GM23338 (cell line): ENCODE results near the gene VIL1. TPM values are rescaled to one million over a fixed set of nuclear protein-coding genes. Genes with fewer than 3 reads are reported as not detected.

Source experiments
- ATAC-seq: fragments of 200-7000 bp; cut with Tn5 transposase; 3 replicates; pipeline ENCODE4 v1.9.1; 2020
- DNase-seq: peaks from one replicate; pipeline ENCODE4 v3.0.0-alpha.2; 2015; ENCODE audit warnings: low spot score
- H2AFZ ChIP-seq: fragments of 200-600 bp; sonication (generic); 2 replicates; pipeline ENCODE4 v1.8.0; 2016; ENCODE audit warnings: antibody characterized with exemption, mild to moderate bottlenecking, moderate library complexity
- H3F3A ChIP-seq: fragments of 200-600 bp; sonication (generic); replicated peaks from 2 replicates; pipeline ENCODE4 v1.8.0; 2017; ENCODE audit warnings: antibody characterized with exemption, mixed run types, low read depth
- H3K27ac ChIP-seq: fragments of 200-600 bp; sonication (generic); 2 replicates; pipeline ENCODE4 v1.6.1; 2016; ENCODE audit warnings: low read depth
- H3K27me3 ChIP-seq: fragments of 200-600 bp; sonication (generic); 2 replicates; pipeline ENCODE4 v1.8.0; 2016; ENCODE audit warnings: mild to moderate bottlenecking, mixed run types, moderate library complexity; ENCODE audit not compliant: insufficient read depth
- H3K36me3 ChIP-seq: fragments of 200-600 bp; sonication (generic); 2 replicates; pipeline ENCODE4 v1.8.0; 2016; ENCODE audit warnings: mild to moderate bottlenecking; ENCODE audit not compliant: insufficient read depth
- H3K4me1 ChIP-seq: fragments of 200-600 bp; sonication (generic); 2 replicates; pipeline ENCODE4 v1.8.0; 2016; ENCODE audit warnings: mild to moderate bottlenecking, moderate library complexity; ENCODE audit not compliant: insufficient read depth
- H3K4me2 ChIP-seq: fragments of 200-600 bp; sonication (generic); 2 replicates; pipeline ENCODE4 v1.7.1; 2017; ENCODE audit warnings: mixed run types
- H3K4me3 ChIP-seq: fragments of 200-600 bp; sonication (generic); 2 replicates; pipeline ENCODE4 v1.6.1; 2016; ENCODE audit warnings: mixed run types
- H3K79me2 ChIP-seq: fragments of 200-600 bp; sonication (generic); replicated peaks from 2 replicates; pipeline ENCODE4 v1.8.0; 2017; ENCODE audit warnings: mild to moderate bottlenecking; ENCODE audit not compliant: insufficient read depth
- H3K9me2 ChIP-seq: fragments of 200-600 bp; sonication (generic); 2 replicates; pipeline ENCODE4 v1.8.0; 2017; ENCODE audit not compliant: insufficient read depth
- H4K20me1 ChIP-seq: fragments of 200-600 bp; sonication (generic); replicated peaks from 2 replicates; pipeline ENCODE4 v1.8.0; 2017; ENCODE audit warnings: mild to moderate bottlenecking; ENCODE audit not compliant: insufficient read depth
- H3K27ac Mint-ChIP-seq: 2 replicates; pipeline ENCODE4 v1.8.0; 2020; ENCODE audit warnings: inconsistent platforms, mild to moderate bottlenecking, moderate library complexity, mixed read lengths
- H3K27me3 Mint-ChIP-seq: 3 replicates; pipeline ENCODE4 v1.8.0; 2022; ENCODE audit warnings: low read depth, mild to moderate bottlenecking, moderate library complexity, mixed read lengths, inconsistent platforms; ENCODE audit not compliant: insufficient read depth, poor library complexity
- H3K36me3 Mint-ChIP-seq: 3 replicates; pipeline ENCODE4 v1.8.0; 2021; ENCODE audit warnings: low read depth, mild to moderate bottlenecking, inconsistent platforms, moderate library complexity, mixed read lengths
- H3K4me1 Mint-ChIP-seq: 3 replicates; pipeline ENCODE4 v1.8.0; 2020; ENCODE audit warnings: mild to moderate bottlenecking, inconsistent platforms, mixed read lengths
- H3K4me3 Mint-ChIP-seq: 3 replicates; pipeline ENCODE4 v1.8.0; 2021; ENCODE audit warnings: moderate library complexity, mild to moderate bottlenecking, inconsistent platforms, mixed read lengths
- H3K9me3 Mint-ChIP-seq: 3 replicates; pipeline ENCODE4 v1.8.0; 2020; ENCODE audit warnings: moderate library complexity, mild to moderate bottlenecking, inconsistent platforms, mixed read lengths
- CREB1 ChIP-seq: fragments of 250-450 bp; sonication (Bioruptor Pico); IDR thresholded peaks from 2 replicates; pipeline ENCODE4 v1.5.0; 2020; ENCODE audit warnings: low read depth, mild to moderate bottlenecking, moderate library complexity
- CTCF ChIP-seq, 2 experiments: fragments of 200-600 bp in 1 of 2; sonication (generic) in 1 of 2; conservative IDR thresholded peaks; 2 replicates each; pipeline versions ENCODE4 v1.5.1 to v1.6.1; 2016 to 2017; ENCODE audit warnings: antibody characterized with exemption in 2 of 2, low read depth in 2 of 2, mild to moderate bottlenecking in 2 of 2, moderate library complexity in 1 of 2
- EZH2 ChIP-seq: fragments of 200-600 bp; sonication (generic); IDR thresholded peaks from one replicate; pipeline ENCODE4 v1.8.0; 2017; ENCODE audit warnings: antibody characterized with exemption, mild to moderate bottlenecking, low read depth; ENCODE audit not compliant: unreplicated experiment
- JUNB ChIP-seq: IDR thresholded peaks from one replicate; pipeline ENCODE4 v1.6.1; 2016; ENCODE audit warnings: antibody characterized with exemption; ENCODE audit not compliant: unreplicated experiment
- NANOG ChIP-seq: IDR thresholded peaks from 2 replicates; pipeline ENCODE4 v1.6.1; 2016; ENCODE audit warnings: antibody characterized with exemption, borderline replicate concordance
- REST ChIP-seq: IDR thresholded peaks from one replicate; pipeline ENCODE4 v1.6.1; 2018; ENCODE audit warnings: antibody characterized with exemption; ENCODE audit not compliant: unreplicated experiment
- ZNF114 ChIP-seq: fragments of 250-450 bp; sonication (Bioruptor Pico); IDR thresholded peaks from 2 replicates; pipeline ENCODE4 v1.5.0; 2020; ENCODE audit warnings: mild to moderate bottlenecking, moderate library complexity
- ZNF331 ChIP-seq: fragments of 250-450 bp; sonication (Bioruptor Pico); IDR thresholded peaks from 2 replicates; pipeline ENCODE4 v1.5.0; 2020; ENCODE audit warnings: low read depth, mild to moderate bottlenecking, moderate library complexity
- polyA plus RNA-seq: library from polyadenylated mRNA; unstranded; fragments of >200 nt; fragmentation: Nextera tagmentation; extraction: Ambion mirVana; gene quantifications from 2 replicates; pipeline ENCODE4 v1.2.1, GENCODE V29; 2016
- total RNA-seq: library from RNA; depleted of rRNA; stranded (reverse); fragments of >200 nt; shearing (Covaris generic); gene quantifications from 2 replicates; pipeline ENCODE4 v1.2.3, GENCODE V29; 2014

VIL1 gene
- total and polyA plus RNA-seq, 2 experiments from 2014 or later = 3.5 to 5.9 TPM

GRCh38 chr2:218394298-218395089, 24.4 kb upstream of the VIL1 start:
- H3K9me2 ChIP-seq = no peaks in the 10 kb centered on the region
- no peaks in the 10 kb centered on the region for H3K79me2 ChIP-seq
- TF ChIP-seq EZH2 (no peak), REST (no peak), JUNB (no peak), ZNF114 (no peak), NANOG (no peak), CREB1 (CRISPR knock-in tag) (no peak), CTCF (conservative IDR thresholded peaks at IDR 0.05; ENCODE audit: low read depth in 2 of 2) (no peak), ZNF331 (CRISPR knock-in tag) (no peak)
- Mint-ChIP-seq H3K4me3 (peak overlapping the region; percentile 46; the same call in 2 of the 3 replicates), H3K36me3 (no peaks in the 10 kb centered on the region), H3K27ac (no peak overlapping the region), H3K4me1 (peaks cover 27% of the 10 kb centered on the region; the same call in 2 of the 3 replicates), H3K27me3 (peaks cover 53% of the 10 kb centered on the region), H3K9me3 (no peaks in the 10 kb centered on the region)
- peaks cover 3% of the 10 kb centered on the region; the same call in 1 of the 2 replicates for H3F3A ChIP-seq
- H2AFZ ChIP-seq = peak overlapping the region; percentile 59
- ATAC-seq (no peak), DNase-seq (no peak)
- no peak overlapping the region for H3K27ac ChIP-seq
- H3K4me2 ChIP-seq = no peak overlapping the region
- peaks cover 19% of the 10 kb centered on the region; the same call in 1 of the 2 replicates for H3K4me1 ChIP-seq
- no peak overlapping the region for H3K4me3 ChIP-seq
- no peaks in the 10 kb centered on the region for H4K20me1 ChIP-seq
- H3K36me3 ChIP-seq = no peaks in the 10 kb centered on the region
- H3K27me3 ChIP-seq = peaks cover 38% of the 10 kb centered on the region

- Histone ChIP-seq H4K20me1 (no peaks in the 10 kb centered on the region), H3K36me3 (no peaks in the 10 kb centered on the region), H3K27me3 (peaks cover 38% of the 10 kb centered on the region), H3K4me2 (peak overlapping the region; percentile 75), H3K4me3 (peak overlapping the region; percentile 82), H3F3A (peaks cover 3% of the 10 kb centered on the region; the same call in 1 of the 2 replicates), H3K9me2 (no peaks in the 10 kb centered on the region), H3K79me2 (no peaks in the 10 kb centered on the region), H2AFZ (peak overlapping the region; percentile 28; the same call in 1 of the 2 replicates), H3K27ac (no peak overlapping the region), H3K4me1 (peaks cover 19% of the 10 kb centered on the region; the same call in 1 of the 2 replicates)
- ATAC-seq (no peak), DNase-seq (no peak)
- TF ChIP-seq EZH2 (no peak), ZNF331 (CRISPR knock-in tag) (no peak)
- Mint-ChIP-seq H3K27me3 (peaks cover 53% of the 10 kb centered on the region), H3K4me1 (peaks cover 27% of the 10 kb centered on the region; the same call in 2 of the 3 replicates), H3K36me3 (no peaks in the 10 kb centered on the region), H3K27ac (no peak overlapping the region), H3K9me3 (no peaks in the 10 kb centered on the region), H3K4me3 (peak overlapping the region; percentile 46; the same call in 2 of the 3 replicates)
Measured at GRCh38 chr2:218395090-218395444, 23.9 kb upstream of the VIL1 start.
